Gastroesophageal sphincter (tissue), 4 donors: Measurements from ENCODE around the gene ASAP2. TPM values are rescaled to one million over a fixed set of nuclear protein-coding genes. Genes with fewer than 3 reads are reported as not detected.

Experiments
- ATAC-seq: fragments of 150-250 bp; one replicate; pipeline ENCODE4 v1.9.1; 2016; ENCODE audit warnings: mild to moderate bottlenecking, moderate library complexity
- H3K27ac ChIP-seq, 4 donors: fragments of 200-600 bp; sonication (generic) in 3 of 4; 1 replicate in 3 of 4; 2 replicates in 1 of 4; pipeline ENCODE4 v1.5.1; 2016 to 2019
- H3K27me3 ChIP-seq: fragments of 200-600 bp; sonication (generic); one replicate; pipeline ENCODE4 v1.5.1; 2019
- H3K36me3 ChIP-seq, 2 donors: fragments of 200-600 bp; sonication (generic); one replicate each; pipeline ENCODE4 v1.5.1; 2019; ENCODE audit warnings: control low read depth in 1 of 2
- H3K4me1 ChIP-seq, 3 donors: fragments of 200-600 bp; sonication (generic); 1 replicate in 2 of 3; 2 replicates in 1 of 3; pipeline ENCODE4 v1.5.1; 2016 to 2019; ENCODE audit warnings: control low read depth in 2 of 3
- H3K4me3 ChIP-seq, 2 donors: fragments of 200-600 bp; sonication (generic); one replicate each; pipeline ENCODE4 v1.5.1; 2019; ENCODE audit warnings: mild to moderate bottlenecking in 1 of 2, moderate library complexity in 1 of 2
- H3K9me3 ChIP-seq, 3 donors: fragments of 200-600 bp; sonication (generic); one replicate each; pipeline ENCODE4 v1.5.1; 2017 to 2019; ENCODE audit warnings: control low read depth in 2 of 3
- EP300 ChIP-seq: sonication (generic); formaldehyde crosslinking; IDR thresholded peaks from one replicate; pipeline ENCODE4 v1.6.1; 2017; ENCODE audit warnings: antibody characterized with exemption, mild to moderate bottlenecking
- POLR2A ChIP-seq, 2 donors: fragments of 450-650 bp; IDR thresholded peaks; one replicate each; pipeline ENCODE4 v1.6.1; 2017; ENCODE audit warnings: antibody characterized with exemption in 2 of 2, mild to moderate bottlenecking in 2 of 2, moderate library complexity in 1 of 2
- POLR2AphosphoS5 ChIP-seq: sonication (generic); formaldehyde crosslinking; IDR thresholded peaks from one replicate; pipeline ENCODE4 v1.6.1; 2017; ENCODE audit warnings: antibody characterized with exemption
- WGBS, 2 donors: methylation state at CpG; one replicate each; pipeline ENCODE4 v1.1.5; 2018; ENCODE audit warnings: low coverage in 1 of 2; 5-methylcytosine and 5-hydroxymethylcytosine counted together
- total RNA-seq, 4 donors: library from RNA; depleted of rRNA; stranded (reverse); fragments of >200 nt; gene quantifications; one replicate each; pipeline ENCODE4 v1.1.0, GENCODE V29; 2016
- TF ChIP-seq, protein P1 (sequence below), 4 experiments: fragments of 200-600 bp in 2 of 4; fragments of 450-650 bp in 2 of 4; sonication (generic) in 1 of 4; IDR thresholded peaks; one replicate each; pipeline ENCODE4 v1.5.1; 2017 to 2019; ENCODE audit warnings: antibody characterized with exemption in 4 of 4, mild to moderate bottlenecking in 2 of 4, moderate library complexity in 2 of 4

ASAP2 gene
- total RNA-seq, 4 donors from 2014 or later = 18.3 to 31.4 (median 26.2) TPM

- Histone ChIP-seq H3K27ac (no peak overlapping the region), H3K9me3 (no peaks in the 10 kb centered on the region), H3K27me3 (no peaks in the 10 kb centered on the region), H3K4me1 (peaks cover 3 to 16% (median 9%) of the 10 kb centered on the region in 3 donors), H3K4me3 (no peak overlapping the region), H3K36me3 (peaks cover 0 to 34% of the 10 kb centered on the region in 2 donors)
- WGBS, 2 donors = 93 to 95% methylated on average over 6 to 7 of the region's 8 CpGs
- no peak for TF ChIP-seq POLR2A (IDR thresholded peaks at IDR 0.05)
- TF ChIP-seq POLR2AphosphoS5 = no peak
- TF ChIP-seq, protein P1, sequence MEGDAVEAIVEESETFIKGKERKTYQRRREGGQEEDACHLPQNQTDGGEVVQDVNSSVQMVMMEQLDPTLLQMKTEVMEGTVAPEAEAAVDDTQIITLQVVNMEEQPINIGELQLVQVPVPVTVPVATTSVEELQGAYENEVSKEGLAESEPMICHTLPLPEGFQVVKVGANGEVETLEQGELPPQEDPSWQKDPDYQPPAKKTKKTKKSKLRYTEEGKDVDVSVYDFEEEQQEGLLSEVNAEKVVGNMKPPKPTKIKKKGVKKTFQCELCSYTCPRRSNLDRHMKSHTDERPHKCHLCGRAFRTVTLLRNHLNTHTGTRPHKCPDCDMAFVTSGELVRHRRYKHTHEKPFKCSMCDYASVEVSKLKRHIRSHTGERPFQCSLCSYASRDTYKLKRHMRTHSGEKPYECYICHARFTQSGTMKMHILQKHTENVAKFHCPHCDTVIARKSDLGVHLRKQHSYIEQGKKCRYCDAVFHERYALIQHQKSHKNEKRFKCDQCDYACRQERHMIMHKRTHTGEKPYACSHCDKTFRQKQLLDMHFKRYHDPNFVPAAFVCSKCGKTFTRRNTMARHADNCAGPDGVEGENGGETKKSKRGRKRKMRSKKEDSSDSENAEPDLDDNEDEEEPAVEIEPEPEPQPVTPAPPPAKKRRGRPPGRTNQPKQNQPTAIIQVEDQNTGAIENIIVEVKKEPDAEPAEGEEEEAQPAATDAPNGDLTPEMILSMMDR (IDR thresholded peaks at IDR 0.05) = no peak
- TF ChIP-seq EP300 = no peak
- no peak for ATAC-seq
Observed at GRCh38 chr2:9342659-9343058, 136.0 kb downstream of the ASAP2 start.

- peaks cover 0 to 34% of the 10 kb centered on the region in 2 donors for H3K36me3 ChIP-seq
- no peak for ATAC-seq
- WGBS, 2 donors = 100% methylated on average over 1 to 4 of the region's 7 CpGs
Observed at GRCh38 chr2:9343524-9343923, 136.9 kb downstream of the ASAP2 start.

DNA sequence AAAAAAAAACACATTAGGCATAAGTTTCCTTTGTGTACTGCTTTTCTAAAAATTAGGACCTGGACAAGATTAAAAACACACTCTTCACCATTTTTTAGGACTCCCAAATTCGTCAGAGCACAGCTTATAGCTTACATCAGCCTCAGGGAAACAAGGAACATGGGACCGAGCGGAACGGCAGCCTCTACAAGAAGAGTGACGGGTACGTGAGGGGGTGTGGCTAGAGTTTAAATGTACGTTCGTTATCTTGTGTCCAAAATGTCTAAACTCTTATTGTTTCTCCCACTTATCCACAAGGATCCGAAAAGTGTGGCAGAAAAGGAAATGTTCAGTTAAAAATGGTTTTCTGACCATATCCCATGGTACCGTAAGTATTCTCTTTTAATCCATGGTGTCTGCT is 137.8 kb downstream of the ASAP2 start:
- peaks cover 3 to 23% (median 16%) of the 10 kb centered on the region in 3 donors for H3K4me1 ChIP-seq
- WGBS, 2 donors = 95 to 96% methylated on average over 3 to 10 of the region's 10 CpGs
- no peaks in the 10 kb centered on the region for H3K9me3 ChIP-seq
- ATAC-seq = no peak
- H3K36me3 ChIP-seq = peaks cover 0 to 34% of the 10 kb centered on the region in 2 donors
- H3K27me3 ChIP-seq = no peaks in the 10 kb centered on the region
- TF ChIP-seq EP300 (no peak), POLR2AphosphoS5 (no peak), POLR2A (IDR thresholded peaks at IDR 0.05) (no peak)
- TF ChIP-seq, protein P1 (IDR thresholded peaks at IDR 0.05) = no peak
- H3K27ac ChIP-seq = no peak overlapping the region
- H3K4me3 ChIP-seq = no peak overlapping the region

More at GRCh38 chr2:9343524-9343923, 136.9 kb downstream of the ASAP2 start:
- TF ChIP-seq POLR2A (IDR thresholded peaks at IDR 0.05) = no peak
- TF ChIP-seq EP300 = no peak
- TF ChIP-seq POLR2AphosphoS5 = no peak
- TF ChIP-seq, protein P1 (IDR thresholded peaks at IDR 0.05) = no peak
- Histone ChIP-seq H3K27ac (no peak overlapping the region), H3K4me1 (peaks cover 3 to 23% (median 16%) of the 10 kb centered on the region in 3 donors), H3K27me3 (no peaks in the 10 kb centered on the region), H3K9me3 (no peaks in the 10 kb centered on the region), H3K4me3 (no peak overlapping the region)

- H3K36me3 ChIP-seq = peaks cover 0 to 36% of the 10 kb centered on the region in 2 donors
- H3K27ac ChIP-seq = peak overlapping the region in 1 of 4 donors; percentile 31
- no peaks in the 10 kb centered on the region for H3K27me3 ChIP-seq
- ATAC-seq = no peak
- TF ChIP-seq POLR2AphosphoS5 = no peak
- H3K9me3 ChIP-seq = no peaks in the 10 kb centered on the region
- WGBS, 2 donors = 90% methylated on average over 5 of the region's 7 CpGs; no CpG with 5 or more reads in 1 of the 2 donors
- no peak overlapping the region for H3K4me3 ChIP-seq
- peaks cover 3 to 23% (median 16%) of the 10 kb centered on the region in 3 donors for H3K4me1 ChIP-seq
Observed at GRCh38 chr2:9345343-9345742, 138.7 kb downstream of the ASAP2 start.

DNA sequence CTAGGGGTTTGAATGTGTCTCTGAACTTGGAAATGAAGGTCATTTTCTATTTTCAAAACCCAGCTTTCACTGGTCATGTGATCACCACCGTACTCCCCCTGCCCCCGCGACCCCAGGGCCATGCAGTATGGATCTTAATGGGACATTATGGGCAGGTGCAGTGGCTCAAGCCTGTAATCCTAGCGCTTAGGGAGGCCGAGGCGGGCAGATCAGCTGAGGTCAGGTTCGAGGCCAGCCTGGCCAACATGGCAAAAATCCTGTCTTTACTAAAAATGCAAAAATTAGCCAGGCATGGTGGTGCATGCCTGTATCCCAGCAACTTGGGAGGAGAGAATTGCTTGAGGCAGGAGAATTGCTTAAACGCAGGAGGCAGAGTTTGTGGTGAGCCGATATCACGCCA is 139.4 kb downstream of the ASAP2 start:
- H3K27ac ChIP-seq = peak overlapping the region in 1 of 4 donors; percentile 31
- H3K27me3 ChIP-seq = no peaks in the 10 kb centered on the region
- ATAC-seq = no peak
- H3K4me1 ChIP-seq = peaks cover 3 to 23% (median 16%) of the 10 kb centered on the region in 3 donors
- H3K36me3 ChIP-seq = peaks cover 0 to 37% of the 10 kb centered on the region in 2 donors
- no peaks in the 10 kb centered on the region for H3K9me3 ChIP-seq
- WGBS, 2 donors = 93 to 94% methylated on average over 3 to 10 of the region's 10 CpGs
- no peak for TF ChIP-seq POLR2AphosphoS5
- no peak overlapping the region for H3K4me3 ChIP-seq

GRCh38 chr2:9346885-9347284 is 140.3 kb downstream of the ASAP2 start:
- H3K4me3 ChIP-seq = no peak overlapping the region
- TF ChIP-seq EP300 (no peak), POLR2AphosphoS5 (no peak), POLR2A (IDR thresholded peaks at IDR 0.05) (no peak)
- TF ChIP-seq, protein P1 (IDR thresholded peaks at IDR 0.05) = no peak
- peaks cover 3 to 23% (median 16%) of the 10 kb centered on the region in 3 donors for H3K4me1 ChIP-seq
- H3K27ac ChIP-seq = peak overlapping the region; percentile 17 to 78 (median 73)
- H3K36me3 ChIP-seq = peaks cover 0 to 40% of the 10 kb centered on the region in 2 donors
- 83 to 86% methylated on average over 6 to 7 of the region's 9 CpGs for WGBS, 2 donors
- no peaks in the 10 kb centered on the region for H3K27me3 ChIP-seq
- no peaks in the 10 kb centered on the region for H3K9me3 ChIP-seq
- ATAC-seq = no peak
